ENCODE data around the gene SYNE1. TPM values are rescaled to one million over a fixed set of nuclear protein-coding genes. Genes with fewer than 3 reads are reported as not detected.
A peak's percentile ranks its signal among the peaks of the same experiment; 100 is the strongest.

The SYNE1 gene
- total RNA-seq, 4 donors from 2014 or later, result 120 to 163 (median 137) TPM

- peaks cover 0 to 73% (median 2%) of the 10 kb centered on the region in 3 donors for H3K36me3 ChIP-seq
- WGBS, 2 donors, result 84 to 86% methylated on average over 6 of the region's 6 CpGs
- TF ChIP-seq CTCF (IDR thresholded peaks at IDR 0.05), result no peak
- no peak for TF ChIP-seq EP300 (IDR thresholded peaks at IDR 0.05)
- no peak for TF ChIP-seq POLR2A (IDR thresholded peaks at IDR 0.05)
Observed at GRCh38 chr6:152309648-152310047, 327.5 kb downstream of the SYNE1 start.

GRCh38 chr6:152309006-152309405 lies 328.2 kb downstream of the SYNE1 start:
- Histone ChIP-seq H3K27me3 (no peaks in the 10 kb centered on the region), H3K36me3 (peaks cover 0 to 68% (median 2%) of the 10 kb centered on the region in 3 donors), H3K4me1 (no peaks in the 10 kb centered on the region), H3K9me3 (no peaks in the 10 kb centered on the region), H3K27ac (no peak overlapping the region), H3K4me3 (no peak overlapping the region)
- TF ChIP-seq POLR2A (IDR thresholded peaks at IDR 0.05) (no peak), EP300 (IDR thresholded peaks at IDR 0.05) (no peak), CTCF (IDR thresholded peaks at IDR 0.05) (no peak)
- no peak for DNase-seq (ENCODE audit: low spot score in 2 of 2)
- WGBS, 2 donors, result 89 to 94% methylated on average over 3 of the region's 3 CpGs

More at GRCh38 chr6:152309648-152310047, 327.5 kb downstream of the SYNE1 start:
- H3K4me1 ChIP-seq, result no peaks in the 10 kb centered on the region
- no peak for DNase-seq (ENCODE audit: low spot score in 2 of 2)
- no peaks in the 10 kb centered on the region for H3K27me3 ChIP-seq
- H3K4me3 ChIP-seq, result no peak overlapping the region
- no peak overlapping the region for H3K27ac ChIP-seq
- no peaks in the 10 kb centered on the region for H3K9me3 ChIP-seq

GRCh38 chr6:152308306-152308705 lies 328.9 kb downstream of the SYNE1 start:
- 91% methylated on average over 5 of the region's 5 CpGs for WGBS, 2 donors
- no peaks in the 10 kb centered on the region for H3K4me1 ChIP-seq
- DNase-seq (ENCODE audit: low spot score in 2 of 2), result no peak
- H3K4me3 ChIP-seq, result no peak overlapping the region
- H3K36me3 ChIP-seq, result peaks cover 0 to 68% (median 2%) of the 10 kb centered on the region in 3 donors
- H3K27me3 ChIP-seq, result no peaks in the 10 kb centered on the region
- TF ChIP-seq CTCF (IDR thresholded peaks at IDR 0.05), result no peak
- no peak for TF ChIP-seq POLR2A (IDR thresholded peaks at IDR 0.05)
- no peak for TF ChIP-seq EP300 (IDR thresholded peaks at IDR 0.05)
- no peak overlapping the region for H3K27ac ChIP-seq
- H3K9me3 ChIP-seq, result no peaks in the 10 kb centered on the region

- no peaks in the 10 kb centered on the region for H3K9me3 ChIP-seq
- WGBS, 2 donors, result 66 to 70% methylated on average over 1 of the region's 1 CpG
- peaks cover 0 to 13% (median 0%) of the 10 kb centered on the region in 4 donors for H3K4me1 ChIP-seq
- no peak overlapping the region for H3K4me3 ChIP-seq
- TF ChIP-seq POLR2A (IDR thresholded peaks at IDR 0.05) (no peak), EP300 (IDR thresholded peaks at IDR 0.05) (no peak), CTCF (IDR thresholded peaks at IDR 0.05) (no peak)
- peaks cover 0 to 52% (median 2%) of the 10 kb centered on the region in 3 donors for H3K36me3 ChIP-seq
- no peaks in the 10 kb centered on the region for H3K27me3 ChIP-seq
- H3K27ac ChIP-seq, result no peak overlapping the region
- no peak for DNase-seq (ENCODE audit: low spot score in 2 of 2)
Observed at GRCh38 chr6:152305672-152306071, 331.5 kb downstream of the SYNE1 start.

- TF ChIP-seq POLR2A (IDR thresholded peaks at IDR 0.05), result peak in 1 of 2 donors; percentile 61
- peak in 1 of 2 donors; percentile 79 for TF ChIP-seq EP300 (IDR thresholded peaks at IDR 0.05)
- TF ChIP-seq CTCF (IDR thresholded peaks at IDR 0.05), result peak; percentile 60 to 88 (median 73)
- Histone ChIP-seq H3K36me3 (peaks cover 0 to 19% (median 0%) of the 10 kb centered on the region in 3 donors), H3K27ac (peak overlapping the region; percentile 75 to 92 (median 88)), H3K4me1 (peaks cover 0 to 32% (median 0%) of the 10 kb centered on the region in 4 donors), H3K27me3 (no peaks in the 10 kb centered on the region), H3K4me3 (peak overlapping the region; percentile 55 to 90 (median 72)), H3K9me3 (no peaks in the 10 kb centered on the region)
- 0 to 1% methylated on average over 19 to 44 of the region's 44 CpGs for WGBS, 2 donors
- DNase-seq (ENCODE audit: low spot score in 2 of 2), result peak; percentile 69 to 73
Observed at GRCh38 chr6:152301765-152302568, 335.2 kb downstream of the SYNE1 start.
